K562 (cell line): ENCODE results near the gene NOL4. TPM values are rescaled to one million over a fixed set of nuclear protein-coding genes. Genes with fewer than 3 reads are reported as not detected.

Experiments
- ATAC-seq: fragments of 200-7000 bp; cut with Tn5 transposase; 3 replicates; pipeline ENCODE4 v1.9.1; 2020; ENCODE audit warnings: moderate library complexity
- BruUV-seq: library from RNA; stranded (reverse); fragments of 400-500 nt; replicated peaks from 2 replicates; lab custom pipeline; 2021; lab: Mats Ljungman, UMichigan
- CTCF ChIA-PET: fragments of 300-600 bp; formaldehyde crosslinking; extraction: SDS; loops from one replicate; lab custom pipeline; 2021; ENCODE audit warnings: low intra/inter-chr PET ratio; lab: Yijun Ruan, JAX
- POLR2A ChIA-PET: fragments of 300-600, 350-650 bp; sonication (Branson Sonifier 250); formaldehyde crosslinking; extraction: SDS; loops from one replicate; lab custom pipeline; 2021; ENCODE audit warnings: antibody characterized with exemption, inconsistent platforms; lab: Yijun Ruan, JAX
- DNase-seq, 4 experiments: peaks; one replicate each; pipeline versions ENCODE4 v3.0.0 to v3.0.0-alpha.2; 2011 to 2018; ENCODE audit warnings: low spot score in 3 of 4, mixed read lengths in 3 of 4; ENCODE audit errors: extremely low read depth in 1 of 4
- FAIRE-seq: peaks from 2 replicates; lab custom pipeline; 2011; peaks lifted over from hg19 to GRCh38; lab: Jason Lieb, UNC
- H2AFZ ChIP-seq: 2 replicates; pipeline ENCODE4 v1.6.0; 2011; ENCODE audit warnings: low read depth, low read length, control low read depth, inconsistent platforms
- H3K27ac ChIP-seq: fragments of 200-600 bp; 3 replicates; pipeline ENCODE4 v1.8.0; 2011; ENCODE audit warnings: low read depth, mild to moderate bottlenecking, control low read depth, inconsistent platforms, low read length, moderate library complexity, mixed read lengths; ENCODE audit errors: extremely low read depth
- H3K27me3 ChIP-seq, 2 experiments: fragments of 300-600 bp in 1 of 2; 2 replicates in 1 of 2; 3 replicates in 1 of 2; pipeline versions ENCODE4 v1.6.0 to v1.8.0; 2011; ENCODE audit warnings: inconsistent platforms in 2 of 2, low read length in 2 of 2, mild to moderate bottlenecking in 1 of 2, mixed read lengths in 1 of 2, moderate library complexity in 1 of 2; ENCODE audit not compliant: control insufficient read depth in 2 of 2, insufficient read depth in 2 of 2
- H3K36me3 ChIP-seq: fragments of 300-600 bp; 3 replicates; pipeline ENCODE4 v1.8.0; 2011; ENCODE audit warnings: mild to moderate bottlenecking, low read length, inconsistent platforms; ENCODE audit not compliant: control insufficient read depth, insufficient read depth
- H3K4me1 ChIP-seq, 2 experiments: fragments of 200-600 bp in 1 of 2; replicated peaks in 1 of 2; 2 replicates in 1 of 2; 3 replicates in 1 of 2; pipeline versions ENCODE4 v1.5.1 to v1.8.0; 2011; ENCODE audit warnings: inconsistent platforms in 2 of 2, low read length in 2 of 2, mild to moderate bottlenecking in 1 of 2, mixed read lengths in 1 of 2, moderate library complexity in 1 of 2; ENCODE audit not compliant: control insufficient read depth in 2 of 2, insufficient read depth in 2 of 2
- H3K4me2 ChIP-seq: 2 replicates; pipeline ENCODE4 v1.6.1; 2011; ENCODE audit warnings: low read length, control low read depth, inconsistent platforms, mixed read lengths; ENCODE audit not compliant: insufficient read depth
- H3K4me3 ChIP-seq: fragments of 200-600 bp; sonication (generic), shearing (Covaris generic); 2 replicates; pipeline ENCODE4 v1.5.1; 2016; ENCODE audit warnings: control low read depth, inconsistent platforms
- H3K79me2 ChIP-seq: fragments of 200-600 bp; 3 replicates; pipeline ENCODE4 v1.8.0; 2011; ENCODE audit warnings: low read length, inconsistent platforms; ENCODE audit not compliant: control insufficient read depth, insufficient read depth
- H3K9ac ChIP-seq, 2 experiments: 2 replicates each; pipeline versions ENCODE4 v1.6.0 to v1.6.1; 2011; ENCODE audit warnings: low read depth in 2 of 2, low read length in 2 of 2, control low read depth in 1 of 2, inconsistent platforms in 1 of 2, mild to moderate bottlenecking in 1 of 2, mixed read lengths in 1 of 2; ENCODE audit not compliant: insufficient read depth in 1 of 2
- H3K9me1 ChIP-seq: one replicate; pipeline ENCODE4 v1.6.0; 2011; ENCODE audit warnings: inconsistent platforms, mild to moderate bottlenecking, low read length, moderate library complexity; ENCODE audit not compliant: control insufficient read depth, insufficient read depth
- H3K9me3 ChIP-seq: replicated peaks from 2 replicates; pipeline ENCODE4 v1.5.1; 2011; ENCODE audit warnings: low read depth, low read length, inconsistent platforms; ENCODE audit not compliant: control insufficient read depth, insufficient read depth
- H4K20me1 ChIP-seq: replicated peaks from 2 replicates; pipeline ENCODE4 v1.6.1; 2011; ENCODE audit warnings: low read length, inconsistent platforms, mixed read lengths; ENCODE audit not compliant: control insufficient read depth, insufficient read depth
- FOXK1 ChIP-seq: sonication (generic); formaldehyde crosslinking; IDR thresholded peaks from 2 replicates; pipeline ENCODE4 v1.8.0; 2022; ENCODE audit warnings: missing genetic modification reagents, mild to moderate bottlenecking, borderline replicate concordance
- GTF2E2 ChIP-seq: fragments of 200-800 bp; sonication (Bioruptor generic); IDR thresholded peaks from 2 replicates; pipeline ENCODE4 v1.6.1; 2016; ENCODE audit warnings: missing genetic modification characterization, missing compliant biosample characterization
- HMGN3 ChIP-seq: IDR thresholded peaks from 2 replicates; pipeline ENCODE4 v1.6.1; 2011; ENCODE audit warnings: borderline replicate concordance, low read depth, mild to moderate bottlenecking, mixed read lengths, low read length; ENCODE audit not compliant: insufficient read length; ENCODE audit errors: extremely low read depth
- PHB ChIP-seq: fragments of 250-450 bp; sonication (Bioruptor Pico); IDR thresholded peaks from 2 replicates; pipeline ENCODE4 v1.5.0; 2021
- TAF9B ChIP-seq: fragments of 450-650 bp; IDR thresholded peaks from 2 replicates; pipeline ENCODE4 v1.6.1; 2018; ENCODE audit warnings: mild to moderate bottlenecking; ENCODE audit not compliant: partially characterized antibody
- TGIF2 ChIP-seq: sonication (generic); formaldehyde crosslinking; IDR thresholded peaks from 2 replicates; pipeline ENCODE4 v1.8.1; 2022; ENCODE audit warnings: mild to moderate bottlenecking, missing genetic modification reagents, moderate library complexity
- ZNF232 ChIP-seq: sonication (generic); formaldehyde crosslinking; IDR thresholded peaks from 2 replicates; pipeline ENCODE4 v1.8.0; 2022; ENCODE audit warnings: mild to moderate bottlenecking, missing genetic modification reagents
- ZNF561 ChIP-seq: fragments of 450-650 bp; formaldehyde crosslinking; conservative IDR thresholded peaks from 2 replicates; pipeline ENCODE4 v1.4.0; 2020; ENCODE audit warnings: mild to moderate bottlenecking, moderate library complexity
- ZSCAN29 ChIP-seq: fragments of 450-650 bp; IDR thresholded peaks from 2 replicates; pipeline ENCODE4 v1.6.1; 2017
- WGBS: fragments of 100-300 bp; shearing (Covaris generic); methylation state at CpG from one replicate; pipeline ENCODE4 v1.1.6; 2016; ENCODE audit warnings: low coverage, mixed read lengths; ENCODE audit not compliant: insufficient coverage; ENCODE audit errors: missing lambda C conversion rate; 5-methylcytosine and 5-hydroxymethylcytosine counted together
- in situ Hi-C: fragments of 300-500 bp; cut with MboI; formaldehyde crosslinking; loops from 4 replicates; pipeline ENCODE4 v1.15.0; 2018; ENCODE audit warnings: inconsistent platforms, mixed read lengths
- intact Hi-C: fragments of 100-400 bp; cut with micrococcal nuclease; formaldehyde crosslinking; loops from 2 replicates; pipeline ENCODE4 v1.14.2; 2022
- polyA plus RNA-seq, 8 experiments: library from polyadenylated mRNA; depleted of rRNA in 4 of 8; stranded (reverse) in 5 of 8; unstranded in 3 of 8; fragments of >200 nt; fragmentation: Nextera tagmentation in 2 of 8; fragmentation: Illumina TruSeq in 1 of 8; extraction: Ambion mirVana in 2 of 8; extraction: Trizol in 1 of 8; gene quantifications; 2 replicates each; pipeline versions ENCODE4 v1.2.1 to v1.2.3, GENCODE V29; 2011 to 2014; ENCODE audit warnings: inconsistent platforms in 1 of 8, missing spikeins in 1 of 8
- total RNA-seq, 7 experiments: library from RNA; depleted of rRNA in 6 of 7; stranded (reverse); fragments of >200 nt in 6 of 7; fragmentation: Illumina TruSeq in 2 of 7; extraction: Trizol in 2 of 7; gene quantifications; 2 replicates each; pipeline versions ENCODE4 v1.2.1 to v1.2.3, GENCODE V29; 2011 to 2021; ENCODE audit warnings: low replicate concordance in 1 of 7
- TF ChIP-seq, protein P1 (sequence below): IDR thresholded peaks from 2 replicates; pipeline ENCODE4 v1.6.1; 2011; ENCODE audit warnings: borderline replicate concordance, low read depth, mild to moderate bottlenecking, moderate library complexity, low read length; ENCODE audit not compliant: insufficient read depth, poor library complexity, severe bottlenecking
- TF ChIP-seq, protein P2 (sequence below): sonication (generic); formaldehyde crosslinking; IDR thresholded peaks from 2 replicates; pipeline ENCODE4 v1.8.0; 2022; ENCODE audit warnings: mild to moderate bottlenecking, missing genetic modification reagents

NOL4 gene
- total and polyA plus RNA-seq, 9 of the 15 experiments (the other 6 are each of a cell fraction or from before 2014, with no cell fraction given) = not detected

DNA sequence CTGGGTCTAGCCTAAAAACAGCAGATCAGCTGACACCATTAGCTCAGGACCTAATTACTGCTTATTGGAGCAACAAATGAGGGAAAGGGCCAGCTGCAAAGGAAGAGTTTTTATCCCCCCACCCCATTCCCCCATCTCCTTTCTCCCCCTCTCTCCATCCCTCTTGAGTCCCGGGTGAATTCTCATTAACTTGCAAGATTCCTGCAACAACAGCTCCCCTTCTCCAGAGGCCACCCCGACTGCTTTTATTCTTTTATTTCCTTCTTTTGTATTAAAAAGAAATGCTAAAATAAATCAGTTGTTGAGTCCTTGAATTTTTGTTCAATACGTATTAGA, 473 bp upstream of the NOL4 start:
- Histone ChIP-seq H3K4me3 (no peak overlapping the region), H3K9me3 (no peaks in the 10 kb centered on the region), H3K79me2 (no peaks in the 10 kb centered on the region), H3K36me3 (no peaks in the 10 kb centered on the region), H3K4me2 (no peak overlapping the region), H3K27ac (no peak overlapping the region), H4K20me1 (no peaks in the 10 kb centered on the region), H3K9ac (no peak overlapping the region), H3K9me1 (no peaks in the 10 kb centered on the region), H2AFZ (no peak overlapping the region), H3K4me1 (peaks cover 0 to 6% of the 10 kb centered on the region in 2 experiments; a peak in 1 of 5 replicates), H3K27me3 (no peaks in the 10 kb centered on the region)
- POLR2A ChIA-PET = no interaction called here
- no peak for FAIRE-seq
- WGBS = 2% methylated on average over 3 of the region's 3 CpGs
- intact Hi-C loops (no loop called here), in situ Hi-C loops (no loop called here)
- TF ChIP-seq PHB (CRISPR knock-in tag) (no peak), FOXK1 (CRISPR knock-in tag) (no peak), ZNF561 (CRISPR knock-in tag) (no peak), TAF9B (no peak), GTF2E2 (tag) (no peak), ZSCAN29 (no peak), HMGN3 (no peak), ZNF232 (CRISPR knock-in tag) (no peak), TGIF2 (no peak)
- TF ChIP-seq, protein P1, sequence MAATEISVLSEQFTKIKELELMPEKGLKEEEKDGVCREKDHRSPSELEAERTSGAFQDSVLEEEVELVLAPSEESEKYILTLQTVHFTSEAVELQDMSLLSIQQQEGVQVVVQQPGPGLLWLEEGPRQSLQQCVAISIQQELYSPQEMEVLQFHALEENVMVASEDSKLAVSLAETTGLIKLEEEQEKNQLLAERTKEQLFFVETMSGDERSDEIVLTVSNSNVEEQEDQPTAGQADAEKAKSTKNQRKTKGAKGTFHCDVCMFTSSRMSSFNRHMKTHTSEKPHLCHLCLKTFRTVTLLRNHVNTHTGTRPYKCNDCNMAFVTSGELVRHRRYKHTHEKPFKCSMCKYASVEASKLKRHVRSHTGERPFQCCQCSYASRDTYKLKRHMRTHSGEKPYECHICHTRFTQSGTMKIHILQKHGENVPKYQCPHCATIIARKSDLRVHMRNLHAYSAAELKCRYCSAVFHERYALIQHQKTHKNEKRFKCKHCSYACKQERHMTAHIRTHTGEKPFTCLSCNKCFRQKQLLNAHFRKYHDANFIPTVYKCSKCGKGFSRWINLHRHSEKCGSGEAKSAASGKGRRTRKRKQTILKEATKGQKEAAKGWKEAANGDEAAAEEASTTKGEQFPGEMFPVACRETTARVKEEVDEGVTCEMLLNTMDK = no peak
- TF ChIP-seq, protein P2, sequence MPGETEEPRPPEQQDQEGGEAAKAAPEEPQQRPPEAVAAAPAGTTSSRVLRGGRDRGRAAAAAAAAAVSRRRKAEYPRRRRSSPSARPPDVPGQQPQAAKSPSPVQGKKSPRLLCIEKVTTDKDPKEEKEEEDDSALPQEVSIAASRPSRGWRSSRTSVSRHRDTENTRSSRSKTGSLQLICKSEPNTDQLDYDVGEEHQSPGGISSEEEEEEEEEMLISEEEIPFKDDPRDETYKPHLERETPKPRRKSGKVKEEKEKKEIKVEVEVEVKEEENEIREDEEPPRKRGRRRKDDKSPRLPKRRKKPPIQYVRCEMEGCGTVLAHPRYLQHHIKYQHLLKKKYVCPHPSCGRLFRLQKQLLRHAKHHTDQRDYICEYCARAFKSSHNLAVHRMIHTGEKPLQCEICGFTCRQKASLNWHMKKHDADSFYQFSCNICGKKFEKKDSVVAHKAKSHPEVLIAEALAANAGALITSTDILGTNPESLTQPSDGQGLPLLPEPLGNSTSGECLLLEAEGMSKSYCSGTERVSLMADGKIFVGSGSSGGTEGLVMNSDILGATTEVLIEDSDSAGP (CRISPR knock-in tag) = no peak
- ATAC-seq = no peak
- CTCF ChIA-PET = no interaction called here
- DNase-seq = no peak
- BruUV-seq = no TSS peak
